ENCODE results near the gene AACS.
"Not testable (repeated sequence)": the region's sequence is repeated elsewhere in the genome, so short reads cannot be mapped to it uniquely, and the experiment has no call there.

Gene AACS

GRCh38 chr12:125083072-125083471 lies 17.8 kb downstream of the AACS start:
- no peak for DNase-seq (ENCODE audit: low read depth, low spot score)
- no peak overlapping the region for H3K4me3 ChIP-seq (ENCODE audit: low read length)

GRCh38 chr12:125088199-125088598 lies 23.0 kb downstream of the AACS start:
- DNase-seq (ENCODE audit: low read depth, low spot score); H3K4me3 ChIP-seq (ENCODE audit: low read length): not testable (repeated sequence)

GRCh38 chr12:125089083-125089482 lies 23.8 kb downstream of the AACS start:
- no peak for DNase-seq (ENCODE audit: low read depth, low spot score)
- no peak overlapping the region for H3K4me3 ChIP-seq (ENCODE audit: low read length)

GRCh38 chr12:125089626-125090025 lies 24.4 kb downstream of the AACS start:
- no peak for DNase-seq (ENCODE audit: low read depth, low spot score)
- no peak overlapping the region for H3K4me3 ChIP-seq (ENCODE audit: low read length)

GRCh38 chr12:125090437-125090836 lies 25.2 kb downstream of the AACS start:
- no peak for DNase-seq (ENCODE audit: low read depth, low spot score)
- H3K4me3 ChIP-seq (ENCODE audit: low read length): no peak overlapping the region

GRCh38 chr12:125091401-125091800 lies 26.2 kb downstream of the AACS start:
- H3K4me3 ChIP-seq (ENCODE audit: low read length): no peak overlapping the region
- DNase-seq (ENCODE audit: low read depth, low spot score): no peak

- H3K4me3 ChIP-seq (ENCODE audit: low read length): no peak overlapping the region
- DNase-seq (ENCODE audit: low read depth, low spot score): no peak
These were observed 27.1 kb downstream of the AACS start for GRCh38 chr12:125092108-125092871.

GRCh38 chr12:125092872-125093680 lies 27.8 kb downstream of the AACS start:
- DNase-seq (ENCODE audit: low read depth, low spot score): no peak
- H3K4me3 ChIP-seq (ENCODE audit: low read length): no peak overlapping the region

- H3K4me3 ChIP-seq (ENCODE audit: low read length): no peak overlapping the region
- no peak for DNase-seq (ENCODE audit: low read depth, low spot score)
These were observed 28.6 kb downstream of the AACS start for GRCh38 chr12:125093681-125094330.

- DNase-seq (ENCODE audit: low read depth, low spot score): no peak
- H3K4me3 ChIP-seq (ENCODE audit: low read length): no peak overlapping the region
These were observed 31.7 kb downstream of the AACS start for GRCh38 chr12:125096894-125097293.

- no peak overlapping the region for H3K4me3 ChIP-seq (ENCODE audit: low read length)
These were observed 32.2 kb downstream of the AACS start for GRCh38 chr12:125097427-125097826.

GRCh38 chr12:125098676-125099408 lies 33.6 kb downstream of the AACS start:
- no peak overlapping the region for H3K4me3 ChIP-seq (ENCODE audit: low read length)
- peak; percentile 69 for DNase-seq (ENCODE audit: low read depth, low spot score)

More at GRCh38 chr12:125097427-125097826, 32.2 kb downstream of the AACS start:
- DNase-seq (ENCODE audit: low read depth, low spot score): no peak

- no peak overlapping the region for H3K4me3 ChIP-seq (ENCODE audit: low read length)
- DNase-seq (ENCODE audit: low read depth, low spot score): no peak
These were observed 34.2 kb downstream of the AACS start for GRCh38 chr12:125099409-125099782.

GRCh38 chr12:125100551-125101434 lies 35.6 kb downstream of the AACS start:
- H3K4me3 ChIP-seq (ENCODE audit: low read length): no peak overlapping the region
- no peak for DNase-seq (ENCODE audit: low read depth, low spot score)

- DNase-seq (ENCODE audit: low read depth, low spot score): no peak
- H3K4me3 ChIP-seq (ENCODE audit: low read length): no peak overlapping the region
These were observed 39.7 kb downstream of the AACS start for GRCh38 chr12:125104982-125105381.

- no peak overlapping the region for H3K4me3 ChIP-seq (ENCODE audit: low read length)
- DNase-seq (ENCODE audit: low read depth, low spot score): no peak
These were observed 40.4 kb downstream of the AACS start for GRCh38 chr12:125105600-125105999.

GRCh38 chr12:125110641-125111360 lies 45.6 kb downstream of the AACS start:
- DNase-seq (ENCODE audit: low read depth, low spot score): no peak
- H3K4me3 ChIP-seq (ENCODE audit: low read length): no peak overlapping the region

- no peak overlapping the region for H3K4me3 ChIP-seq (ENCODE audit: low read length)
- DNase-seq (ENCODE audit: low read depth, low spot score): no peak
These were observed 46.2 kb downstream of the AACS start for GRCh38 chr12:125111403-125111802.
